Lower leg skin (tissue), 4 donors: ENCODE results near the gene SNX25. TPM values are rescaled to one million over a fixed set of nuclear protein-coding genes. Genes with fewer than 3 reads are reported as not detected.

Experiments used
- DNase-seq, 2 donors: peaks; one replicate each; pipeline ENCODE4 v3.0.0-alpha.2; 2019; ENCODE audit warnings: low spot score in 2 of 2
- H3K4me3 ChIP-seq: fragments of 200-600 bp; sonication (generic); 2 replicates; pipeline ENCODE4 v1.5.1; 2017; ENCODE audit warnings: mild to moderate bottlenecking, low read depth; ENCODE audit not compliant: poor library complexity, severe bottlenecking
- POLR2A ChIP-seq, 2 donors: fragments of 450-650 bp; IDR thresholded peaks; one replicate each; pipeline ENCODE4 v1.6.1; 2016 to 2017; ENCODE audit warnings: antibody characterized with exemption in 2 of 2, mild to moderate bottlenecking in 1 of 2, moderate library complexity in 1 of 2
- WGBS, 2 donors: methylation state at CpG; one replicate each; pipeline ENCODE4 v1.1.5; 2018; 5-methylcytosine and 5-hydroxymethylcytosine counted together
- intact Hi-C: fragments of 100-400 bp; cut with DNase I; formaldehyde crosslinking; loops from one replicate; pipeline ENCODE4 v1.15.0; 2023; ENCODE audit warnings: low total_unique reads
- total RNA-seq, 4 donors: library from RNA; depleted of rRNA; stranded (reverse); fragments of >200 nt; gene quantifications; one replicate each; pipeline ENCODE4 v1.1.0, GENCODE V29; 2016
- TF ChIP-seq, protein P1 (sequence below), 3 donors: fragments of 450-650 bp; IDR thresholded peaks; one replicate each; pipeline ENCODE4 v1.5.1; 2016; ENCODE audit warnings: antibody characterized with exemption in 3 of 3, mild to moderate bottlenecking in 3 of 3, moderate library complexity in 2 of 3

Gene SNX25
- 10 to 100 TPM; 13.4 to 18.3 (median 15.6) TPM for total RNA-seq

DNA sequence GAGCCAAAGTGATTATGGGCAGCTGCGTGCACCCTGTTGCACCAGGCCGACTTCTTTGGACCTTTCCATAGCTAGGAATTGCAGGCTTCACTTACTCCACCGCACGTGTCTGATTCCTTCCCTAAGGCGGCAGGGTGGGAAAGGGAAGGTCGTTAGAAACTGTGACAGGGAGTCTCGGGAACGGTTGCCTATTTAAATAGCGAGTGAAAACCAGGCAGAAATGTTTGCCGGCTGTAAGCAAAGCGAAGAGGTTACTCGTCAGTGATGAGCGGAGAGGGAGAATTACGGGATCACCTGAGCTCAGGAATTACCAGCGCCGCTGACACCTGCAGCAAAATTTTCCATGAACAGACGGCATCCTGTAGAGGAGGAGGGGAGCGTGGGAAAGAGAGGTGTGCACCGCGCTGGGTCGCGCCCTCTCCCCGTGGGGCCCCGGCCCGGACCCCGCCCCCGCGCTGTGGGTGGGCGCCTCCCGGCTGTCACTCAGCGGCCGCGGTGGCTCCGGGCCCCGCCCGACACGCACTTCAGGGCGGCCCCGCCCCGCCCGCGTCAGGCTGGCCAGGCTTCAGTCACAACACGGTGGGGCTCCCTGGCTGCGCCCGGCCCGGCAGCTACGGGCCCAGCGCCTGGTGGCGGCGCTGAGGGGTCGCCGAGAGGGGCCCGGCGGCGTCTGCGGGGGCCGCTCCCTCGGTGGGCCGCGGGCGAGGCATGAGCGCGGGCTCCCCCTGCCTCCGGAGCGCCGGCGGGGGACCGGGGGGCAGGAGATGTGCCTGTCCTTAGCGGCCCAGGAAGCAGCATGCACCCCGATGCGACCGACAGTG is at the start of gene SNX25:
Gene SNX25 (plus strand): TSS at position 568 of the 821 bp plus-strand sequence. CDS start 229 bp downstream, at position 797.
- peak within 1 kb of the TSS; percentile 65 for H3K4me3 ChIP-seq
- 1% methylated on average over 25 to 36 of the region's 72 CpGs for WGBS, 2 donors
- intact Hi-C loops, result no loop called here
- DNase-seq, result peak; percentile 83 to 96
- TF ChIP-seq, protein P1, sequence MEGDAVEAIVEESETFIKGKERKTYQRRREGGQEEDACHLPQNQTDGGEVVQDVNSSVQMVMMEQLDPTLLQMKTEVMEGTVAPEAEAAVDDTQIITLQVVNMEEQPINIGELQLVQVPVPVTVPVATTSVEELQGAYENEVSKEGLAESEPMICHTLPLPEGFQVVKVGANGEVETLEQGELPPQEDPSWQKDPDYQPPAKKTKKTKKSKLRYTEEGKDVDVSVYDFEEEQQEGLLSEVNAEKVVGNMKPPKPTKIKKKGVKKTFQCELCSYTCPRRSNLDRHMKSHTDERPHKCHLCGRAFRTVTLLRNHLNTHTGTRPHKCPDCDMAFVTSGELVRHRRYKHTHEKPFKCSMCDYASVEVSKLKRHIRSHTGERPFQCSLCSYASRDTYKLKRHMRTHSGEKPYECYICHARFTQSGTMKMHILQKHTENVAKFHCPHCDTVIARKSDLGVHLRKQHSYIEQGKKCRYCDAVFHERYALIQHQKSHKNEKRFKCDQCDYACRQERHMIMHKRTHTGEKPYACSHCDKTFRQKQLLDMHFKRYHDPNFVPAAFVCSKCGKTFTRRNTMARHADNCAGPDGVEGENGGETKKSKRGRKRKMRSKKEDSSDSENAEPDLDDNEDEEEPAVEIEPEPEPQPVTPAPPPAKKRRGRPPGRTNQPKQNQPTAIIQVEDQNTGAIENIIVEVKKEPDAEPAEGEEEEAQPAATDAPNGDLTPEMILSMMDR (IDR thresholded peaks at IDR 0.05), result no peak
- no peak for TF ChIP-seq POLR2A (IDR thresholded peaks at IDR 0.05)

DNA sequence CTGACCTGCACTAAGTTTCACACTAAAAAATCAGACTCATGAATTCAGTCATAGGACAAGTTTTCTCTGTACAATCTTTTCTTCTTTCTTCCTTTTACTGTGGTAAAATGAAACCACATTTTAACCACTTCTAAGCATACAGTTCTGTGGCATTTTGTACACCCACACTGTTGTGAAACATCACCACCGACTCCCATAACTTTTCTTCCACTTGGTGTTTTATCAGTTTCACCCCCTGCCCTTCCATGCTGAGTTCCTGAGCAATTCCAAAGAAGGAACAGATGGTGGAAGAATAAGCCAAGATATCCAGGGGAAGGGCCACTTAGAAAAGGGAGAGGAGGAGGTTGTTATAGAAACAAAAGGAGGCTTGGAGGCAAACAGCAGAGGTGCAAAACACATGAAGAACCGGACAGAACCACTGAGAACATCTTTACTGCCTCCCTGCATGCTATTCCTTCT is 43.8 kb upstream of the SNX25 start:
- WGBS, 2 donors, result 56 to 74% methylated on average over 2 of the region's 2 CpGs
- H3K4me3 ChIP-seq, result no peak overlapping the region
- intact Hi-C loops, result no loop called here
- no peak for DNase-seq
- TF ChIP-seq, protein P1 (IDR thresholded peaks at IDR 0.05), result no peak
- TF ChIP-seq POLR2A (IDR thresholded peaks at IDR 0.05), result no peak

DNA sequence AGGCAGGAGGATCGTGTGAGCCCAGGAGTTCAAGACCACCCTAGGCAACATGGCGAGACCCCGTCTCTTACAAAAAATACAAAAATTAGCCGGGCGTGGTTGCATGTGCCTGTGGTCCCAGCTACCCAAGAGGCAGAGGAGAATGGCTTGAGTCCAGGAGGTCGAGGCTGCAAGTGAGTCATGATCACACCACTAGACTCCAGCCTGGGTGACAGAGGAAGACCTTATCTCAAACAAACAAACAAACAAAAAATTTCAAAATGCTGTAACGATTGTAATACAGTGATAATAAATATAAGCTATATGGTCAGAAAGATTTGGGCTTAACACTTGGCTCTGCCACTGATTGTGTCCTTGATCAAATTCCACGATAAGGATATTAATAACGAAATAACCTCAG is 42.2 kb upstream of the SNX25 start:
- no peak for DNase-seq
- WGBS, 2 donors, result 81 to 85% methylated on average over 9 of the region's 9 CpGs
- no peak overlapping the region for H3K4me3 ChIP-seq
- TF ChIP-seq, protein P1 (IDR thresholded peaks at IDR 0.05), result no peak
- no peak for TF ChIP-seq POLR2A (IDR thresholded peaks at IDR 0.05)
- intact Hi-C loops, result no loop called here

GRCh38 chr4:185171373-185172071 is 37.9 kb upstream of the SNX25 start:
- no peak overlapping the region for H3K4me3 ChIP-seq
- 68 to 76% methylated on average over 2 of the region's 2 CpGs for WGBS, 2 donors
- DNase-seq, result no peak
- TF ChIP-seq, protein P1 (IDR thresholded peaks at IDR 0.05), result no peak
- no peak for TF ChIP-seq POLR2A (IDR thresholded peaks at IDR 0.05)
- intact Hi-C loops, result loop anchor here (10.0 kb wide), 1 partner anchor 1563 kb away; no protein-coding TSS in a partner anchor

DNA sequence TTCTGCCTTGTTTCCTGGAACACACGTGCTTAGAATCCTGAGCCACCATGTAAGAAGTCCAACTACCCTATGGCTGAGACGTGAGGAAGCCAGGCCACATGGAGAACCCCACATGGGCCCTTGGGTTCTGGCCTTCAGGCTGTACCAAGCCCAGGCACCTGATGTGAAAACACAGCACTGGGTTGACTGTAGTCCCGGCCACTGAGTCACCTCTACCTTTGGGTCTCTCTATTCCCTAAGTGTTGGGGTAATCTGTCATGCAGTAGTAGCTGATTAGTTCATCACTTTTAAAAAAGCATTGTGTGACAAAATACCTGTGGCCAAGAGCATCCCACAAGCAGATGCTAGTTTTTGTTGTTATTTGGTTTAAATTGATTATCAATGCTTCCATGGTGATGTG is 29.9 kb upstream of the SNX25 start:
- no peak for DNase-seq
- TF ChIP-seq, protein P1 (IDR thresholded peaks at IDR 0.05), result no peak
- no peak for TF ChIP-seq POLR2A (IDR thresholded peaks at IDR 0.05)
- intact Hi-C loops, result loop anchor here (10.0 kb wide), 1 partner anchor 1555 kb away; no protein-coding TSS in a partner anchor
- WGBS, 2 donors, result 86 to 92% methylated on average over 3 of the region's 3 CpGs
- no peak overlapping the region for H3K4me3 ChIP-seq
